ENCODE results near the gene ITGB1.
A peak's percentile ranks its signal among the peaks of the same experiment; 100 is the strongest.
"Not testable (repeated sequence)": the region's sequence is repeated elsewhere in the genome, so short reads cannot be mapped to it uniquely, and the experiment has no call there.

The ITGB1 gene

GRCh38 chr10:32929634-32930033 lies 28.4 kb downstream of the ITGB1 start:
- DNase-seq: no peak

GRCh38 chr10:32927750-32928149 lies 30.3 kb downstream of the ITGB1 start:
- DNase-seq: no peak

- DNase-seq: no peak
Measured at GRCh38 chr10:32923849-32924248, 34.2 kb downstream of the ITGB1 start.

GRCh38 chr10:32923134-32923533 lies 34.9 kb downstream of the ITGB1 start:
- DNase-seq: no peak

GRCh38 chr10:32922170-32922569 lies 35.9 kb downstream of the ITGB1 start:
- no peak for DNase-seq

GRCh38 chr10:32917817-32918216 lies 40.2 kb downstream of the ITGB1 start:
- DNase-seq: not testable (repeated sequence)

GRCh38 chr10:32911285-32912016 lies 46.6 kb downstream of the ITGB1 start:
- DNase-seq: peak; percentile 47

GRCh38 chr10:32909970-32910369 lies 48.1 kb downstream of the ITGB1 start:
- not testable (repeated sequence) for DNase-seq

GRCh38 chr10:32909456-32909855 lies 48.6 kb downstream of the ITGB1 start:
- DNase-seq: no peak

GRCh38 chr10:32906595-32906994 lies 51.4 kb downstream of the ITGB1 start:
- no peak for DNase-seq

GRCh38 chr10:32905466-32905865 lies 52.6 kb downstream of the ITGB1 start:
- DNase-seq: no peak

- no peak for DNase-seq
Measured at GRCh38 chr10:32901815-32902214, 56.2 kb downstream of the ITGB1 start.

- DNase-seq: not testable (repeated sequence)
Measured at GRCh38 chr10:32895200-32895968, 62.6 kb downstream of the ITGB1 start.

- no peak for DNase-seq
Measured at GRCh38 chr10:32893916-32894664, 63.9 kb downstream of the ITGB1 start.

GRCh38 chr10:32893434-32893833 lies 64.6 kb downstream of the ITGB1 start:
- no peak for DNase-seq

GRCh38 chr10:32891261-32891660 lies 66.8 kb downstream of the ITGB1 start:
- no peak for DNase-seq

GRCh38 chr10:32890444-32890843 lies 67.6 kb downstream of the ITGB1 start:
- DNase-seq: no peak

GRCh38 chr10:32889631-32890212 lies 68.3 kb downstream of the ITGB1 start:
- no peak for DNase-seq

GRCh38 chr10:32888161-32888927 lies 69.7 kb downstream of the ITGB1 start:
- DNase-seq: no peak

- no peak for DNase-seq
Measured at GRCh38 chr10:32887481-32887880, 70.5 kb downstream of the ITGB1 start.

GRCh38 chr10:32882076-32882475 lies 76.0 kb downstream of the ITGB1 start:
- DNase-seq: no peak

- no peak for DNase-seq
Measured at GRCh38 chr10:32878646-32879045, 79.4 kb downstream of the ITGB1 start.
